NCI-H1092 (cell line): ENCODE results near the gene S100A16.

ENCODE experiments used
- DNase-seq: peaks from one replicate; lab custom pipeline; 2025; lab: John Stamatoyannopoulos, UW

Gene S100A16

GRCh38 chr1:153636312-153636711 lies 23.4 kb upstream of the S100A16 start:
- DNase-seq, result no peak

DNA sequence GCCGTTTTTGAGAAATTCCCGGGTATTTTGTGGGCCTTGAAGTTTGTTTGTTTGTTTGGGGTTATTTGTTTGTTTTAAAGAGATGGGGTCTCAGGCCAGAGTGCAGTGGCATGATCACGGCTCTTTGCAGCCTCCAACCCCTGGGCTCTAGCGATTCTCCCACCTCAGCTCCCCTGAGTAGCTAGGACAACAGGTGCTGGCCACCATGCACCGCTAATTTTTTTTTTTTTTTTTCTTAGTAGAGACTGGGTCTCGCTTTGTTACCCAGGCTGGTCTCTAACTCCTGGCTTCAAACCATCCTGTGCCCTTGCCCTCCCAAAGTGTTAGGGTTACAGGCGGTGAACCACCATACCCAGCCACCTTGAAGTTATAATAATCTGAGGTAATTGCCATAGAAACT lies 22.9 kb upstream of the S100A16 start:
- DNase-seq, result no peak

DNA sequence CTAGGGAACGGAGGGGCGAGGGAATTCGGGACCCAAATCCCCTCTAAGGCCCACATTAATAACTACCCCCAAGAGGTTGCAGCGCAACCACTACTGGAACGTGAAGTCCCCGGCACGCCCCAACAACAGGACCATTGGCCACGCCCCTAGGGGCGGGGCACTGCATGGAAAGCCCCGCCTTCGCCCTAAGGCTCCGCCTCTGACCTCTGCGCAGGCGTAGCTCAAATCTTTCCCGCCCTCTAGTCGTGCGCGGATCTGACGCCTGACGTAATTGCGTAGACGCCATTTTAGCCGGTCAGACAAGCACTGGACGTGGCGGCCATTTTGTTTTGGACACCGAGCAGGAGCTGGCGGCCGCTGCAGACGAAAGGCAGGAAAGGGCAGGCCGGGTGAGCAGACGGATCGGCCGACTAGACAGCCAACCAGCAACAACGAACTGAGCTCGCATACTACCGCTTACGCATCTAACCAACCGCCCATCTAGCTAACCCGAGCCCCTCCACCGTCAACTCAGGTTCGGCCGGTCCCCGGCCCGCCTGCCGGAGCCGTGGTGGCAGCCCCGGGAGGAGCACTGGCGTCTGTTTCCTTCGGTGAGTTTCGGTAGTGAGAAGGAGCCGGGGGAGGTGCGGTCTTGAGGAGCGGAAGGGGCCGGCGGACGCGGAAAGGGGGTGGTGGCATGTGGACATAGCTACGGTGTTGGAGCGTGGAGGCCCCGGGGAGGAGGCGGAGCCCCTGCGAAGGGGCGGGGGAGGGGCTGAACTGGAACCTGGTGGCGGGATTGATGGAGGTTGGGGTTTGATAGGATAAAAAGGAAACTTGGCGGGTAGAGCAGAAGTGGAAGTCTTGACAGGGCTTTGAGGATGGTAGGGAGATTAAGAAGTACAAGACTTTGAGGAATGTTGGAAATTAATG lies 21.1 kb upstream of the S100A16 start, which contains the start of gene CHTOP:
Gene CHTOP, plus strand, starts transcription at position 313 of the 912 bp plus-strand sequence. CDS start 2,523 bp downstream, outside the sequence.
- peak; percentile 99 for DNase-seq

DNA sequence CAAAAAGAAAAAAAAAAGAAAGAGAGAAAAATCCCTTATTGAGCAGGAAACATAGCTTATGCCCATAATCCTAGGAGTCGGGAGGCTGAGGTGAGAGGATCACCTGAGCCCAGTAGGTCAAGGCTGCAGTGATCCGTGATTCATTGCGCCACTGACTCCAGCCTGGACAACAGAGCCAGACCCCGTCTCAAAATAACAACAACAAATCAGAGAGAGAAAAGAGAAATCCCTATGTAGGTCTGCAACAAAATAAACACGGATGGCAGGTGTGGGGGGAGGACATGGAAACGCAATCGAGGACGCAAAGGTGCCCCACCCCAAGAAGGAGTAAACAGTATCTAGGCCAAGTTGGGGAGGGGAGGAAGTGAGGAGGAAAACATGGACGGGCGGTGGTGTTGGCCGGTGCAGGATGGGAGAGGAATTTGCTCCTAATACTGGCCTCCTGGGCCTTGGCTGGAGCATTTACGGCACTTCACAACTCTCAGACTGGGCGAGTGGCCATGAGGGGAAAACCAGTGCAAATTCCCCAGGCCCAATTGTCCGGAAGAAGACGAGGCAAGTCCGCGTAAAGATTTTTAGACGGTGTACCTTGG lies 20.3 kb upstream of the S100A16 start:
- no peak for DNase-seq

DNA sequence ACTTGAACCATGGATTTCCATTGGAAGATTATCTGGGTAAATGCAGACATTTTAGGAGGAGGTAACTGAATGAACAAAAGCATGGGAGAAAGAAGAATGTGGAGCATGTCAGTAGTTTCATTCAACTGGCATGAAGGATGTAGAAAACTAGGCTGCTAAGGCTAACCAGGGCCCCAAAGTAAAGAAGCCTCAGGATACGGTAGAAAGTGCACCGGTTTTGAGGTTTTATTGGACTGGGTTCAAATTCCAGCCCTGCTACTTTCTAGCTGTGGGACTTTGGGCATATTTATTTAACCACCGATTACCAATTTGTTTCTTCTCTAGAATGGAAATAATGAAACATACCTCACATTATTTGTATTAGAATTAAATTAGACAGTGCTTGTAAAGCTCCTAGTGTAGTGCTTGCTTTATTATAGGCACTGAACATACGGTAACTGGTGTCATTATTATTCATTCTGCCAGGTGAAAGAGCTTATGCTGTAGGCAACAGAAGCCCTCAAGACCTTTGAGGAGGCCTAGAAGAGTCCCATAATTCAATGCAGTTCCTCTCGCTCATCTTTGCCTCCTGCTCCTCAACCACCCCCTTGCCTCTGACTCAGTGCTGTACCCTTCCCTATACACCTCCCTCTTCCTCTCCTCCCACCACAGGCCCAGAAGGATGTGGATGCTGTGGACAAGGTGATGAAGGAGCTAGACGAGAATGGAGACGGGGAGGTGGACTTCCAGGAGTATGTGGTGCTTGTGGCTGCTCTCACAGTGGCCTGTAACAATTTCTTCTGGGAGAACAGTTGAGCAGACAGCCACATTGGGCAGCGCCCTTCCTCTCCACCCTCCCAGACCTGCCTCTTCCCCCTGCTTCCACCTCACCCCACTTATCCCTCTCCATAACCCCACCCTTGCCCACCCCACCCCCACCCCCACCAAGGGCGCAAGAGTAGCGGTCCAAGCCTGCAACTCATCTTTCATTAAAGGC lies 18.4 kb upstream of the S100A16 start:
- no peak for DNase-seq

GRCh38 chr1:153630384-153630783 lies 17.4 kb upstream of the S100A16 start:
- DNase-seq, result no peak

- DNase-seq, result no peak
These were observed 17.0 kb upstream of the S100A16 start for GRCh38 chr1:153629971-153630370.

- DNase-seq, result no peak
These were observed 16.4 kb upstream of the S100A16 start for GRCh38 chr1:153629343-153629665.

DNA sequence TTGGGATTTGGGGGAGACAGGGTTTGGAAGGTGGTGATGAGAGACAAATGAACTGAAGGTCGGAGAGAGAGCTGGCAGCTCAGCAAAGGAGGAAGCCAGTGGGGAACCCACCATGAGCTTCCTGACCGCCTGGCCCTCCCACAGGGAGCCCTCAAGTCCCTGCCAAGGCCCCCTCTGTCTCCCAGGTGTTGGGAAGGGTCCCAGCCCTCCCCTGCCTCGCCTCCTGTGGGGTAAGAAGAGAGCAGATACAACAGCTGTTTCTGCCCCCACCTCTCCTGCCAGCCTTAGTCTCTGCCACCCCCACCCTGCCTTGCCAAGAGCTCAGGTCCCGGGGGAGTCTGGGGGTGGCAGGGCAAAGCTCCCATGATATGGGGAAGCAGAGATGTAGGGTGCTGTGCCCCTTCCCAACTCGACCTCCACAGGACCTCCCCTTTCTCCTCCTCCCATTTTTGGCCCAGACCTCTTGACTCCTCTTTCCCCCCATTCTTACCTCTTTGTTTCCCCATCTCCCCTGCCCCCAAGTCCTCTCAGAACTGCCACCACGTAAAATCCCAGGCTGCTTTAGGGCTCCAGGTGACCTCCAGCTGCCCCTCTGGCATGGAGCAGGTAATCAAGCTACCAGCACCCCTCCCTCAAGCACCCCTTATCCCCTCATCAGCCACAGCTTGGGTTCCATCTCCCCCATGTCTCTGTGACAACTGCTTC lies 15.9 kb upstream of the S100A16 start:
- DNase-seq, result no peak

- DNase-seq, result no peak
These were observed 15.0 kb upstream of the S100A16 start, which contains the start of gene S100A1 for GRCh38 chr1:153627715-153628626. Gene S100A1, plus strand, starts transcription at chr1:153628434. Its CDS starts 2,088 bp downstream, at chr1:153630522.

DNA sequence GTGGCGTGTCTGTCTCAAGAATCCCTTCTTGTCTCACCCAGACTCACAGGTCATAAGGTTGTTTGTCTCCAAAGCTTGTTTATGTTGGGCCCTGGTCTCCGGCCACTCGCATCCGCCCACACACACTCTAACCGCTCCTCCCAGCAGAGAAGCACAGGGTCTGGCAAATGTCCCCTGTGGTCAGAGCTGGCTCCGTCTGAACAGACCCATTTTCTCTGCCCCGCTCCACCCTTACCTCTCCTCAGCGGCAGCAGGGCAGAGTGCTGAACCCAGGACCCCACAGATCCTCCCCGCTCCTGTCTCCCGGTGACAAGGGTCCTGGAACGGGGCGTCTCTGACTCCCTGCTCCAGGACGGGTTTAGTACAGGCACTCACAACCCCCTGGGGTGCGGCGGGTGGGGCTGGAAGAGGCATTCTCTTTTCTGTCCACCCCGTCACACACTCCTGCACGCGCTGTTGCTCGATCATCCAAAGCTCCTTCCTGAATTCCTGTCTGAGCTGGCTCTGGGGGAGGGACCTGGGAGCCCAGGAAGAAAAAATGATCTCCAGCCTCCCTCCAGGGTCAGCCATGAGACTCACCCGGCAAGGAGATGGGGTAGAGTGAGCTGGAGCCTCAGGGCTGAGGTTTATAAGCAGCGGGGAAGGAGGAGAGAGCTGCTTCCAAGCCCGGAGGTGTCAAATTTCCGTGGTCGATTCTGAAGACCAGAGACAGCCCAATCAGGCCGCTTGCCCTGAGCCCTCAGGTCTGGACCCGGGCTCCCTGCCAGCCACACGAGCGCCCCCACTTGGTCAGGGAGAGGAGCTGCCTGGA lies 14.2 kb upstream of the S100A16 start, which contains the start of gene S100A13:
Gene S100A13, minus strand, starts transcription at position 602 of the 811 bp plus-strand sequence. CDS start 1,033 bp downstream, outside the sequence.
- DNase-seq, result peak; percentile 89

DNA sequence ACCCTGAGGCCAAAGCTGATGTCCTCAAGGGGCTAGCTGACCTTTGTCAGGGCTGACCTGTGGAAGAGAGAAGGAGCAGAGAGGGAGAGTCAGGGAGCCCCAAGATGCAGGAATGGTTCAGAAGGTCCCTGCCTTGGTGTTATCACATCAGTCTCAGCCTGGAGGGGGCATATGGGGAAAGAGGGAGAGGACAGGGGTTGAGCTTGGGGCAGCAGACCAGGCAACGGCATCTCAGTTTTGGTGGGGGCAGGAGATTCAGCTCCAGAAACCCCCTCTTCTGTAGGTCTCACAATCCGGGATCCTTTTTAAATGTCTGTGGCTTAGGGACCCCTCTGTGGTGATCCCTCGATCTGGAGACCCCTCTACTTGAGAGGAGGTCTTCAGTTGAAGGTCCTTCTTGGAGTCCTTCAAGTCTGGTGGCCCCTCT lies 13.6 kb upstream of the S100A16 start:
- DNase-seq, result no peak

DNA sequence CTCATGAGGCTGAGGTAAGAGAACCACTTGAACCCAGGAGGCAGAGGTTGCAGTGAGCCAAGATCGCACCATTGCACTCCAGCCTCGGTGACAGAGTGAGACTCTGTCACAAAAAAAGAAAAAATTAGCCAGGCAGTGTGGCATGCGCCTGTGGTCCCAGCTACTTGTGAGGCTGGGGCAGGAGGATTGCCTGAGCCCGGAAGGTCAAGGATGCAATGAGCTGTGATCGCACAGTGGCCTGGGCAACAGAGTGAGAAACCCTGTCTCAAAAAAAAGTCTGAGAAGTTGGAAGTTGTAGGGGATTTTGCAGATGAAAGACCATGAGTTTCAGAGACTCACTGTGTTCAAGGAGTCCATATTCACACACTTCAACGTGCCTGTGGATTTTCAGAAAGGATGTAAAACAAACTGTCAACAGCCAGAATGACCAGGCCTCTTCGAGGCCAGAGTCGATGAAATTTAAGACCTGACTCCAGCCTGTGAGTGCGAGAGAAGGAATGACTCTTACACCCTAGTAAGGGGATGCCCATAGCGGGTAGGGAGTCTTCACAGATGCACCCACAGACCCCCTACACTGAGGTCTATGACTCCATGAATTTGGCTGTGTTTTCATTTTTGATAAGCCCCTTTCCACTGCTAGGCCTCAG lies 12.2 kb upstream of the S100A16 start:
- DNase-seq, result no peak

DNA sequence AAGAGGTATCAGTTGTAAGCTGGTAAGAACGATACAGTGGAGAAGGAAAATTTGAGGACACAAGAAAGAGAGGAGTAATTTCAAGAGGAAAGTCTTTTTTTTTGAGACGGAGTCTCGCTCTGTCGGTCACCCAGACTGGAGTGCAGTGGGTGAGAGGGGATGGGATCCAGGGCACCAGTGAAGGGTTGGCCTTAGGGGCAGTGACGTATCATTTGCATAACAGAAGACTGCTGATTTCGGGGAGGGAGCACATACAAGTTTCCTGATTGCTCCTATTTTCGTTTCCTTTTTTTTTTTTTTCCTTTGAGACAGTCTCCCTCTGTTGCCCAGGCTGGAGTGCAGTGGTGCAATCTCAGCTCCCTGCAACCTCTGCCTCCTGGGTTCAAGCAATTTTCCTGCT lies 10.2 kb upstream of the S100A16 start:
- DNase-seq, result no peak

GRCh38 chr1:153619171-153619570 lies 6.2 kb upstream of the S100A16 start:
- DNase-seq, result no peak

- DNase-seq, result no peak
These were observed 4.7 kb upstream of the S100A16 start for GRCh38 chr1:153617663-153618062.

GRCh38 chr1:153616917-153617311 lies 4.0 kb upstream of the S100A16 start:
- DNase-seq, result no peak

- no peak for DNase-seq
These were observed 3.4 kb upstream of the S100A16 start, which contains the start of gene S100A14 for GRCh38 chr1:153616144-153616916. Gene S100A14, minus strand, starts transcription at chr1:153616325. Its CDS starts 467 bp downstream, at chr1:153615858.
